NCI-H748 (cell line): ENCODE results near the gene TPM2.

ENCODE experiments used
- DNase-seq: peaks from one replicate; lab custom pipeline; 2025; ENCODE audit not compliant: unreplicated experiment; lab: John Stamatoyannopoulos, UW

TPM2 gene

DNA sequence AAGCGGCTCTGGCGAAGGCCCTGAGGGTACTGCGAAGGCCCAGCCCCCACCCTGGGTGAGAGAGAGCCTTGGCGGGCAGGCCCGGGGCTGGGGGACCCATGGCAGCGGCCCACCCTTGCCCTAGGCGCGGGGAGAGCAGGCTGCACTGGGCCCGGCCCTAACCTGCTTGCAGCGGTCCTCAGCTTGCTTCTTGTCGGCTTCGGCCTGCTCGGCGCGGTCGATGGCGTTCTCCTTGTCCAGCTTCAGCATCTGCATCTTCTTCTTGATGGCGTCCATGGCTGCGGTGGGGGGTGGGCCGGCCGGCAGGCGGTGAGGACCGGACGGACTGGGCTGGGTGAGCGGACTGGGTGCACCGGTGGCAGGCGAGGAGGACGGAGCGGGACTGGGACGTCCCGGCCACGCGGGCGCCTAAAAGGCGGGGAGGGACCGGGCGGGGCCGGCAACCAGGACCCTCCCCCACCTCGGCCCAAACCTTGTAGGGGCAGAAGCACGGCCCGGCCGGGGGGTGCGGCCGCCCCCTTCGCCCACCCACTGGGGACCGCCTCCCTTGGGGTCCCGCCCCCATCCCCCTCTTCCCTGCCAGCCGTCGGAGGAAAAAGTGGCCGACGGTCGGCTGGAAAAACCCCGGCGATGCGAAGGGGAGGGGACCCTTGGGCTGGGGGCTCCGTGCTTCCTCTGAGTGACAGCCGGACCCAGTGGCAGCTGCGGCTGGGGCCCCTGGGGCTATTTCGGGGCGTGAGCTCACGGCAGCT, at the start of gene TPM2:
Gene TPM2 (minus strand): TSS at position 384 of the 752 bp plus-strand sequence. CDS start 108 bp downstream, at position 276.
- no peak for DNase-seq

DNA sequence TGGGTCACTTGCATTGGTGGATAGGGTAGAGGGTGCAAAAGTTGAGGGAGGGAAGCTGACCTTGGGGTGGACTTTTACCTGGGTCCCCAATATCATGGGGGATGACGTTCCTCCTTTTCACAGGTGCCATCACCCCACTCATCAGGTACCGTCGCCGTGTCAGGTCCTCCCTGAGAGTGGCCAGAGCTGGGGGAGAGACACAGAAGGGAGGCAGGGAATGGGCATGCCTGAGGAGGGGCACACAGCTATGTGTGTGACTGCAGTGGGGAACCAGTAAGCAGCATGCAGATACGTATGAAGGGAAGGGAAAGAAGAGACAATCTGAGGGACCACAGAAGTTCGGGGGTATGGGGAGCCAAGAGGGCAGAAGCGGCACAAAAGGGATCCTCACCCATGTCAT, 49.2 kb upstream of the TPM2 start:
- DNase-seq, result no peak

DNA sequence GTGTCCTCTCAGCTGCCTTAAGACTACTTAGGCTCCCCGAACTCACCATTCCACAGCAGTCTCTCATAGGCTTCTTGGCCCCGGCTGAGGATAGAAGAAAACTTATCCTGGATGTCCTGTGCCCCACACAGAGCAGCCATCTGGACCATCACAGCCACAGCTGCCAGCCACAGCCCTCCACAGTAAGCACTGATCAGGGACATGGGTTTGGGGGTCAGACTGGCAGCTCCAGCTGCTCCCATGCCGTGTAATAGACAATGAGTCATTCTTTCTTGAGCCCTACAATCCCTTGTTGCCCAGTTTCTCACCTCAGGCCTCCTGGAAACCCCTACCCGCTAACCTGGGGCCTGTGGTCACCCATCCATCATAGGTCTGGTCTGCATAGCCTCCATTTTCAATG, 48.5 kb upstream of the TPM2 start:
- DNase-seq, result no peak

DNA sequence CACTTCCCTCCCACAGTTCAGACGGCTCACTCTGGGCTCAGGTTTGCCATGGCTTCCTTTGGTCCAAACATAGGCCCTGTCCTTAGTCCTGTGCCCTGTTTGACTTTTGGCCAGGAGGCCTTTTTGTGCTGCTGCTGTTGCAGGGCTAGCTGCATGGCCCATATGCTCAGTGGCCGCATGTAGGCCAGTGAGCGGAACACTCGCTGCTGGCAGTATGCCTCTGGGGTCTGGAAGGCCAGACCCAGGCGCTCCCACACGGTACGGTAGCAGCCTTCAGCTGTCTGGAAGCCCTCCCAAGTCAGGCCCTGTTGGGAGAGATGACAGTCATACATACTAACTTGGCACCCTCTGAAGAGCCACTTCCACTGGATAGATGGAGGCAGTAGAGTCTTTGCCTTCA, 47.4 kb upstream of the TPM2 start:
- DNase-seq, result no peak

DNA sequence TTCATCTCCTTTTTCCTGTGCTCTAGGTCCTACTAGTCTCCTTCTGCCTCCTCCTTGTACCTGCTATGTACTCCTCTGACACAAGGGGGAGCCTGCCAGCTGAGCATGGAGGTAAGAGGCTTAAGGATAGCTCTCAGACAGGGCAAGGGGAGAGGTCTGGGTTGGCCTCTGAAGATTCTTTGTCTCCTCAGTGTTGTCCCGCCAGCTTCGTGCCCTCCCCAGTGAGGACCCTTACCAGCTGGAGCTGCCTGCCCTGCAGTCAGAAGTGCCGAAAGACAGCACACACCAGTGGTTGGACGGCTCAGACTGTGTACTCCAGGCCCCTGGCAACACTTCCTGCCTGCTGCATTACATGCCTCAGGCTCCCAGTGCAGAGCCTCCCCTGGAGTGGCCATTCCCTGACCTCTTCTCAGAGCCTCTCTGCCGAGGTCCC, 46.5 kb upstream of the TPM2 start:
- DNase-seq, result peak; percentile 66

DNA sequence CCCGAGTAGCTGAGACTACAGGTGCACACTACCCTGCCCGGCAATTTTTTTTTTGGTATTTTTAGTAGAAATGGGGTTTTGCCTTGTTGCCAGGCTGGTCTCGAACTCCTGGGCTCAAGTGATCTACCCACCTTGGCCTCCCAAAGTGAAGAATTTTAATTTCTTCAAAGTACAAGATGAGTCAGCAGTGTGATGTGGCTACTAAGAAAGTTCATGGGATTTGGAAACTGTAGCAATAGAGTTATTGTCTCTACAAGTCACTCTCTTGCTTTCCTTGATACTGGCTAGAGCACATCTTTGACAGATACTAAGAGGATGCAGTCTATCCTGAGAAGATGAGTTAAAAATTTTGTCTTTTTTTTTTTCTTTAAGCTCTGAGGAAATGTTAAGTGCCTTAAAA, 44.4 kb upstream of the TPM2 start:
- no peak for DNase-seq

DNA sequence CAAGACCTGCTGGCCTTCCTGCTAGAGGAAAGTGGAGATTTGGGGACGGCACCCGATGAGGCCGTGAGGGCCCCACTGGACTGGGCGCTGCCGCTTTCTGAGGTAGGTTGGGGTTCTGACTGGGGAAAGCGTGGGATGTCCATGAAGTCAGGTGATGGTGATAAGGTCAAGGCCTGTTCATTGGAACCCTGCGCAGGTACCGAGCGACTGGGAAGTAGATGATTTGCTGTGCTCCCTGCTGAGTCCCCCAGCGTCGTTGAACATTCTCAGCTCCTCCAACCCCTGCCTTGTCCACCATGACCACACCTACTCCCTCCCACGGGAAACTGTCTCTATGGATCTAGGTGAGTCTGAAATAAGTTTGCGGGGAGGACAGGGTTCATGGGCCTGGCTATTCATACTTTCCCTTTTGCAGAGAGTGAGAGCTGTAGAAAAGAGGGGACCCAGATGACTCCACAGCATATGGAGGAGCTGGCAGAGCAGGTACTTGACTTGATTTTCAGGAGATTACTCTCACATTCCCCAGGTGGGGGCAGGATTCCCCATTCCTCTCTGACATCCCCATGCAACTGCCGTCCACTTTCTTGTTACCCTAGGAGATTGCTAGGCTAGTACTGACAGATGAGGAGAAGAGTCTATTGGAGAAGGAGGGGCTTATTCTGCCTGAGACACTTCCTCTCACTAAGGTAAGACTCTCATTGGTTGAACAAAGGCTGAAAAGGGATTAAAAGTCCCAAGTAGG, 43.2 kb upstream of the TPM2 start:
- peak; percentile 67 for DNase-seq

DNA sequence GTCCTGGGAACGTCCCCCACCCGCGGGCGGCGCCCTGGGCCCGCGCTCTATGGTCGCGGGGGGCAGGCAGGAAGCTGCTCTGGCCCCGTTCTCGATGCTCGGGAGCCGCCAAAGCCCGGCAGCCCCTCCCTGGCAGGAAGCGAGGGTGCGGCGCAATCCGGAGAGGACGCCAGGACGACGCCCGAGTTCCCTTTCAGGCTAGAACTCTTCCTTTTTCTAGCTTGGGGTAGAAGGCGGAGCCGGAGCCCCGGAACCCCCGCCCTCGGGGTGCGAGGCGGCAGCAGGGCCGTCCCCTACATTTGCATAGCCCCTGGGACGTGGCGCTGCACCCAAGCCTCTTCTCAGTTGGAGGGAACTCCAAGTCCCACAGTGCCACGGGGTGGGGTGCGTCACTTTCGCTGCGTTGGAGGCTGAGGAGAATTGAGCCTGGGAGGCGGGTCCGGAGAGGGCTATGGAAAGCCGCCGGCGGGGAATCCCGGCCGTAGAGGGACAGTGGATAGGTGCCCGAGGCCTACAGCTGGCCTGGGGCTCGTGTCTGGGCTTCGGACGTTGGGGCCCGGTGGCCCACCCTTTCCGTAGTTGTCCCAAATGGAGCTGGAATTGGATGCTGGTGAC, 42.6 kb upstream of the TPM2 start, which contains the start of the genes CREB3 and TLN1:
Gene CREB3 (plus strand): TSS at position 482 of the 615 bp plus-strand sequence. CDS start 107 bp downstream, at position 589.
Gene TLN1 (minus strand): TSS at position 11 of the 615 bp plus-strand sequence. CDS start 6,501 bp downstream, outside the sequence.
- DNase-seq, result peak; percentile 100

DNA sequence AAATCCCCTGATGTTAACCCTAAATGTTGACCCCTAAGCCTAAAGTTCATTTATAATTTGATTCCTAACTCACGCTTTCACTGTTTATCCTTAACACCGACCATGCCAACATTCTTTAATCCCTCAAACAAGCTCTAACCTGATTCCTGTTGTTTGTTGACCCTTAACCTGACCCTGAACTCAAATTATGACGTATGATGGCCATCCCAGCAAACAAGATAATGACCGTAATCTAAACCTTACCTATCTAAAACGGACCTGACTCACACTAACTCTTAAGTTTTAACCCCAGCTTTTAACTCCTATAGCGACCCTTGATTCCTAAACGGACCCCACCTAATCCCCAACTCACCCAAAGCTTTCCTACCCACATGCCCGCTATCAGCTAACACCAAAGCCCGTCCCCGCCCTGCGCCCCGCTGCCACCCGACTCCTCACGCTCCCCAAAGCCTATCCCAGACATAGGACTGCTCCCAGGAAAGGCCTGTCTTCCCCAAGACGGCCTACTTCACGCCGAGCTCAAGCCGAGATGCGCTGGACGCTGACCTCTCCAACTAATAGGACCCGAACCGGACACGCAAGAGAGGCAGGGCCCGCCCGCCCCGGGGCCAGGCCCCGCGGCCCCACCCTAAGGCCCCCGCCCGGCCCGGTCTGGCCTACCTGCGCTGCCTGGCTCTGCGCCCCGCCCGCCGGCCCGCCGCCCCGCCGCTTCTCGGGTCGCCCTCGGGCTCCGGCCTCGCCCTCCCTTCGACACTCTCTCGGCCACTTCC, 41.9 kb upstream of the TPM2 start:
- no peak for DNase-seq

DNA sequence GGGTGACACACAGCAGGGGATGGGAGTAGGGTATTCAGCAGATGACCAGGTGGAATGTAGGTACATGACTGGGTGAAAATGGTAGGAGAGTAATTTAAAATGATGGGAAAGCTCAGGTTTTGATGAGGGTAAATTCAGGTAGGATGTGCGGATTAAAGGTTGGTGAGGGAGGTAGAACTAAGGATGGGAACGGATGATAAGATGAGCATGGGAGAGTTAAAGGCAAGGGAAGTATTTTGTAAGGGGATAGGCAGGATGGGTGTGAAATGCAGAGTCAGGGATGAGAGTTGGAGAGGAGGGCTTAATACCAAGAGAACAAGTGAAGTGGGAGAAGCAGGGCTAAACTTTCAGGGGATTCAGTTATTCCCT, 40.7 kb upstream of the TPM2 start:
- no peak for DNase-seq

DNA sequence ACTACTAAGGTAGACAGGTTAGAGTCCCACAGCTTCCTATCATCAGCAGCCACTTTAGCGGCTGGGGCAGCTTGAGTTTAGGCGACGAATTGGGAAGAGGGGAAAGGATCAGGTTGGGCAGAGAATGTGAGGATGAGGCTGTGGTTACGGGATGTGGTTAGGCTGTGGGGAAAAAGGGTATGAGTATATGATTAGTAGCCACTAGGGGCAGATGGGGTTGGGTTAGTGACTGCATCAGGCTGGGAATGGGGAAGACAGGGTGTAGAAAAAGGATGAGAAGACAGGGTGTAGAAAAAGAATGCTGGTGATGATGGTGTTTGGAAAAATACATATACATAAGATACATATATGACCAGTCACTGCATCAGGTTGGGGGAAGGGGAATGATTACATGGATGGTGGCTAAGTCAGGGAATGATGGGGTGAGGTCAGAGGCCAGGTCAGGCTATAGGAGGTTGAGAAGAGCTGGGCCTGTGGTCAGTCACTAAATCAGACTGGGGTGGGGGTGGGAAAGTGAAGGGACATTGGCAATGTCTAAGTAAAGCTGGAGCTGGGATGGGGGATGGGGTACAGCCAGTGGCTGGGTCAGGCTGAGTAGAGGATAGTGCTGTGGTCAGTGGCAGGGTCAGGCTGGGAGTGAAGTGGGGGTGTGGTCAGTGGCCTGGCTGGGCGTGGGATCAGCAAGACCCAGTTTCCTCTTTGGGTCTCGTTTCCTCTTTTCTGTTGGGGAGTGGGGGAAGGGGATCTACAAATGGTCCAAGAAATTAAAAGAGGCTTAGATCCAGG, 40.2 kb upstream of the TPM2 start:
- peak; percentile 10 for DNase-seq

DNA sequence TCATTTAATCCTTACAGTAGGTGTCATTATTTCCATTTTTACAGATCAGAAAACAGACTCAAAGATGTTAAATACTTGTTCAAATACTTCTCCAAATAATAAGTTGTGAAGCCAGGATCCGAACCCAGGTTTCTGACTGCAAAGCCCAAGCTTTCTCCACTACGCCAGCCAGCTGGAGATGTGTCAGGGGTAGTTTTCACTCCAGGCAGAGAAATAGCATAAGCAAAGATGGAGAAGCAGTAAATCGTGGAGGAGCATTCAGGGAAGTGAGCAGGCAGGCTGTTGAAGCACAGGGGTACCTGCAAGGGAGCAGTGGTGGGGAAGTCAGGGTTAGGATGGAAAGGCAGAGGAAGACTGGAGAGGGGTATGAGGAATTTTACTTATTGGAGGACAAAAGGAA, 39.4 kb upstream of the TPM2 start:
- DNase-seq, result no peak

DNA sequence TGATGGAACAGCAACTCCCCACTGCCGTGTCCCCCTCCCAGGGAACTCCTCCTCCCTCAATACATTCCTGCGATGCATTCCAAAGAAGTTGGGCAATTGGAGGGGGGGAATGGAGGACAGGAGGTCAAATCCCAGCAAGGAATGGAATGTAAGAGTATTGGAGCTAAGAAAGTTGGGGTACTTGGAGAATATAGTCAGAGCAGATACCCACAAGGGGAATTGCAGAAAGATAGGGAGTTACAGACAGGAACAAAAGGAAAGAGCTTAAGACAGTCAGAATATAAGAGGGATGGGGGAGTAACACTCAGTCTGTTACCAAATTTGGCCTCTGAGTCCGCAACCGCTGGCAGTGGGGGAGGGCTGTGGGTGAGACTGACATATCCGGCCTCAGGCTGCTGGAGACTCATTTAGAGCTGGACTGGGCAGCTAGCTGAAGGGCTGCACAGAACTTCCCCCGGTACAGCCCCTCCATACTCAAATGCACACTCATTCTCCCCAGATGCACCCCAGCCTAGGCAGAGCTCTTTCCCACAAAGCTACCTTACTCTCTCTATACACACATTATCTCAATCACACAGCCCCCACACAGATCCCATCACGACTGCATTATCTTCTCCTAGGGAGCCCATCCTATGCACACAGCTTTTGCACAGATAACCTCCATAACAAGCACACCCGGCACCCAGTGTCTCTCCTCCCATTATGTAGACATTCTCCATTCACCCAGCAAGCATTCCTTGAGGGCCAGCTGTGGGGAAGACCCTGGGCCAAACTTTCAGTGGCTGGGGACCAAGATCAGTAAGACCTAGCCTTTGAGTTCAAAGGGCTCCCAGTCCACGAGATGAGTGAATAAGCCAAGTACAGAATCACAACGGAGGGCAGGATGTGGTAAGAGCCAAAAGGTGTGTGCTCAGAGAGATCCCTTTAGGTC, 38.6 kb upstream of the TPM2 start:
- DNase-seq, result no peak

DNA sequence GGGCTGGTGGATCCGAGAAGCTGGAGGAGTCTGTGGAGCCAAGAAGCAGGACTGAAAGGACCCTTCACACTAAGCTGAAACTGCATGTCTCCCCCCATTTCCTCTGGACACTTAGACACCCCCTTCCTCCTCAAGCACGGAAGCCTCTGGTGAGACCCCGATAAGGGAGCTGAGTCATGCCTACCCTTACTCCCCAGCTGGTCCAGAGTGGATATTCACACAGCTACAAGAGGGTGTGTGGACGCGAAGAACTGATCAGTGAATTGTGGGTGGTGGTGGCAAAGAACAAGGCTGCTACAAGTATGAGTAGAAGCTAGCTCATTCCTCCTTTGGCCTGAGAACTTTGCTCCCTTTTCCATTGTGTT, 37.9 kb upstream of the TPM2 start:
- DNase-seq, result no peak

DNA sequence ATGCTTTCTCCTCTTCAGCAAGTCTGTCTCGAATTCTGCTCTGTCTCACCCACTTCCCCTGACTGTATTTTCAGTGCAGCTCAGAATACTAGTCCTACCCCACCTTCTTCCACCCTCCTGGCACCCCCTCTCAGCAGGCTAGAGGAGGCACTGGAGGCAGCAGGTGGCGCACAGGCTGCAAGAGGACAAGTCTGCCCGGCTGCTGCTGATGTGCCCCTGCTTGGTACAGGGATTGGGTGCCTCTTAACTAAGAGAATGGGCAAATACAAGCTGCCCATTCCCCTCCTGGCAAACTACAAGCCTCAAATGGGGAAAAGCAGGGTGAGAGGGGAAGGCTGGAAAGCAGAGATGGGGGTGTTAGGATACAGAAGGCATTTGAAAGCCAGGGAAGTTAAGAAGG, 37.2 kb upstream of the TPM2 start:
- no peak for DNase-seq

DNA sequence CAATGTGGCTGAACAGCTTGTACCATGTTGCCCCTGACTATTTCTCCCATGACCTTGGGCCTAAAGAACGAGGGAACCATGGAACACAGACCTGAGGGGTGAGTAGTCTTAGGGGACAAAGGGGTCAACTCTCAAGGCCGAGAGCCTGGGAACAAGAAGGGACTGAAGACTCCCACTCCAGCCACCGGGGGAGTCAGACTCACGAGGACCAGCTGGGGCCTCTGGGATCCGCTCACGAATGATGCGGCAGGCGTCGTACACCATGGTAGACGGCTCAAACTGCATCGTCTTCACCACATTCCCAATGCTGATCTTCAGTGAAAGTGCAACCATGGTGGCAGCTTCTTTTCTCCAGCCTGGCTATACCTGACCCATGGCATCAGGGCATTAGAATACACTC, 35.6 kb upstream of the TPM2 start:
- no peak for DNase-seq

DNA sequence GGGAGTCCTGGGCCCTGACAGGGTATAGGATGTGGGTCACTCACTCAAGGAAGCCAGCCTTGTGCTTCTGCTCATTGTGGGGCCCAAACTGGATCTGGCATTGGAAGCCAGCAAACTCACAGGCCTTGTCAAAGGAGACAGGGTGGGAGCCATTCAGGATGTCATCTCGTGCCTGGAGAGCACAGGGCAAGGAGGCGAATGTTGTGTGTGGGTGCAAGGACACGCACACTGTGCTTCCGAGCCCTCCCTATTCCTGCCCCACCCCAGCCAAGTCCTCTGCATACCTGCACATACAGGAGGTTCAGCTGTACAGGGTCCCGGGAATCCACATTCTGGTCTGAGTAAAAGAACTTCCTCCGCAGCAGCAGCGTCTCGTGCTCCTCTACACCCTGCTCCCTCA, 34.2 kb upstream of the TPM2 start:
- no peak for DNase-seq

DNA sequence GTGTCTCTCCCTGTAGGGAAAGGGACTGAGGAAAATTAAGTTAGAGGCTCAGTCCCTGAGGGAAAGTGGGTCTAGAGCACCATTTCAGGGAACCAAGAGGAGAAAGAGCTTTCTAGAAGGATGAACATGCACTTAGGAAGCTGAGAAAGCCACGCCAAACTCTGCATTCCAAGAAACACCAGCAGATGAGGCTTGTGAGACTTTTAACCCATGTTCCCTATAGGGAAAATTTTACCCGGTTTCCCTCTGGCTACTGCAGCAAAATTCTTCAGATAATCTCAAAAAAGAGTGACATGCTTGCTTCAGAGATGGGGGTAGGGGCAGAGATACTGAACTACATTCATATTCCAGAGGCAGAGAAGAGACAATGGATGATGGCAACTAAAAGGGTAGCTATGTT, 33.7 kb upstream of the TPM2 start:
- no peak for DNase-seq

DNA sequence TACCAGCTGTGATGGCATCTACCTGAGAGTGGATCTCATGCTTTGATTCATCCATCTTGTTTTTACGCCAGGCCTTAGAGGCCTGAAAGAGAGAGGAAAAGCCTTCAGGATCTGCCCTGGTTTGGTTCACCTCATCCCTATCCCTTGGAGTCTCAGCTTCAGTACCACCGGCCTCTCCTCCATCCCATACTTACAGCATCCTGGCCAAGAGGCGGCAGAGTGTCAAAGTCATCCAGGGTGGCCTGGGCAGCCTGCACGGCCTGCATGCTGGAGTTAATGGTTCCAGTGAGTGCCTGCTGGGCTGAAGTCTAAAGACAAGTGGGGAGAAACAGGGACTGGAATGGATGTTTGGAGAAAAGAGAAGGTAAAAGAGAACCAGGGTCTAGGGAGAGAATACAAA, 29.8 kb upstream of the TPM2 start:
- no peak for DNase-seq
